Activated naive CD4-positive, alpha-beta T cell treated with anti-CD3 and anti-CD28 coated beads, Interleukin-2, amount 10 ng/mL, durations not matched to agents 7 days and 5 days (primary cell): ENCODE measurements around the gene EEIG1.
A peak's percentile ranks its signal among the peaks of the same experiment; 100 is the strongest.

Experiments
- CTCF ChIA-PET: fragments of 350-600 bp; sonication (Branson Sonifier 250); formaldehyde crosslinking; loops from one replicate; lab custom pipeline; 2021; ENCODE audit warnings: antibody characterized with exemption; lab: Charles Lee
- DNase-seq: peaks from one replicate; pipeline ENCODE4 v3.0.0-alpha.2; 2020
- H3K27ac Mint-ChIP-seq: one replicate; pipeline ENCODE4 v1.8.0; 2021; ENCODE audit warnings: mild to moderate bottlenecking, moderate library complexity, mixed read lengths
- H3K27me3 Mint-ChIP-seq: one replicate; pipeline ENCODE4 v1.8.0; 2021; ENCODE audit warnings: mild to moderate bottlenecking, mixed read lengths
- H3K36me3 Mint-ChIP-seq: one replicate; pipeline ENCODE4 v1.8.0; 2021; ENCODE audit warnings: mixed read lengths
- H3K4me1 Mint-ChIP-seq: one replicate; pipeline ENCODE4 v1.8.0; 2021; ENCODE audit warnings: mixed read lengths
- H3K4me3 Mint-ChIP-seq: one replicate; pipeline ENCODE4 v1.8.0; 2021; ENCODE audit warnings: mild to moderate bottlenecking, moderate library complexity, mixed read lengths
- H3K9me3 Mint-ChIP-seq: one replicate; pipeline ENCODE4 v1.8.0; 2021; ENCODE audit warnings: mixed read lengths

EEIG1 gene

GRCh38 chr9:127955294-127956015, 25.3 kb downstream of the EEIG1 start:
- no peaks in the 10 kb centered on the region for H3K27me3 Mint-ChIP-seq
- peak overlapping the region; percentile 69 for H3K27ac Mint-ChIP-seq
- CTCF ChIA-PET, result interaction anchor here (0.6 to 17.2 kb wide), 17 partner anchors 8 to 169 kb away, joined by 3 to 247 read pairs (median 7); partner anchors contain the start of genes EEIG1 and NAIF1
- peaks cover 51% of the 10 kb centered on the region for H3K36me3 Mint-ChIP-seq
- peaks cover 94% of the 10 kb centered on the region for H3K4me1 Mint-ChIP-seq
- DNase-seq, result peak; percentile 83
- peak overlapping the region; percentile 32 for H3K4me3 Mint-ChIP-seq
- H3K9me3 Mint-ChIP-seq, result no peaks in the 10 kb centered on the region

DNA sequence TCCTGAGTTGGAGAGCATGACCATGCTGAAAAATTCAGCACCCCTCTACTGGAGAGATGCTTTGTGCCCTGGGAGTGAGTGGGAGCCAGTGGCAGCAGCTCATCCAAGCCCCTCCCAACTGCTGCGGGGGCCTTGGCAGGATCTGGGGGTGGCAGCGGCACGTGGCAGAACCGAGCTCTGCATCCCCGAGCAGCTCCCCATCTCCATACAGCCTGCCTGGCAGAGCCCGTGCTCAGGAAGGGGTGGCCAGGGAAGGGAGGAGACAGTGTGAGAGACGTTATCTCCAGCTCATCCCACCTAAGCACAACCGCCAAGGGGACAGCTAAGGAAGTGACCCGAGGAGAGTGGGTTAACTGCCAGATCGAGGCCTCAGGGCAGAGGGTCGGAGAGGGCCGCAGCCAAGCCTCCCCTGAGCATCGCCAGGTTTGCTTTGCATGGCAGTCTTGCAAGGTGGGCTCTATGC, 25.9 kb downstream of the EEIG1 start:
- CTCF ChIA-PET, result interaction anchor here (1.5 to 17.2 kb wide), 12 partner anchors 8 to 163 kb away, joined by 3 to 247 read pairs (median 8); partner anchors contain the start of gene EEIG1

DNA sequence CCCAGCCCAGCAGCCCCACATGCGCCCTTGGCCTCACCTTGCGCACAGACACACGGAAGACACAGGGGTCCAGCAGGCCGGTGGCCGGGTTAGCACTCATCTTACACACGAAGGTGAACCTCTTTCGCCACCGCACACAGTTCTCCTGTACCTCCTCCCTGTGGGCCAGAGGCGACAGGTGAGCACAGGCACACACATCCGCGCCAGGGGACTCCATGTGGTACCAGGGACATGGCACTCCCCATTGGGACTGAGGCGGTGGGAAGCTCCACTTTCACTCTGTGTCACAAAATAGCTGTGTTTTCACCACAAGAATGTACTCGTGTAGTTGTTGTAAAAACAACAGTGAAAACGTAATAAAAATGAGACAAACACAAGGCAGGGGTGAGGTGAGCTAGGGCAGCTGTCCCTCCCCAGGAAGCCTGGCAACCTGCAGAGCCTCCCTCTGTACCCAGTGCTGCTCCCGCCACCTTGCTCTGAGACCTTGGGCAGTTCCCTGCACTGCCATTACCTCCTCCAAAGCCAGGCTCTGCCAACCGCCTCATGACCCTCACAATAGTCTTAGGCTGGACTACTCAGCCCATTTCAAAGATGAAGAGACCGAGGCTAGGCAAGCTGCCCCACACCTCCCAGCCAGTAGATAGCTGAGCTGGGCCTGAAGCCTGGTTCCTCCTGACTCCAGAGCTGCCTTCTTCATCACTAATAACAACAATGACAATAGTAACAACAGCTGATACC, 26.9 kb downstream of the EEIG1 start:
- CTCF ChIA-PET, result interaction anchor here (1.5 to 17.2 kb wide), 8 partner anchors 10 to 164 kb away, joined by 3 to 247 read pairs (median 22); partner anchors contain the start of gene EEIG1
- Mint-ChIP-seq H3K27me3 (no peaks in the 10 kb centered on the region), H3K4me1 (peaks cover 92% of the 10 kb centered on the region), H3K4me3 (peak overlapping the region; percentile 28), H3K27ac (peak overlapping the region; percentile 69), H3K9me3 (no peaks in the 10 kb centered on the region), H3K36me3 (peaks cover 41% of the 10 kb centered on the region)
- DNase-seq, result no peak

More for the DNA sequence above, 25.9 kb downstream of the EEIG1 start:
- Mint-ChIP-seq H3K4me1 (peaks cover 94% of the 10 kb centered on the region), H3K36me3 (peaks cover 50% of the 10 kb centered on the region), H3K27me3 (no peaks in the 10 kb centered on the region), H3K4me3 (peak overlapping the region; percentile 22), H3K27ac (peak overlapping the region; percentile 69), H3K9me3 (no peaks in the 10 kb centered on the region)
- no peak for DNase-seq

- Mint-ChIP-seq H3K4me1 (peaks cover 94% of the 10 kb centered on the region), H3K27ac (peak overlapping the region; percentile 28), H3K27me3 (no peaks in the 10 kb centered on the region), H3K36me3 (peaks cover 42% of the 10 kb centered on the region), H3K9me3 (no peaks in the 10 kb centered on the region), H3K4me3 (no peak overlapping the region)
- no peak for DNase-seq
- CTCF ChIA-PET, result interaction anchor here (2.0 to 17.2 kb wide), 5 partner anchors 10 to 150 kb away, joined by 5 to 247 read pairs (median 80); partner anchors contain the start of gene EEIG1
Observed at GRCh38 chr9:127953154-127953553, 27.6 kb downstream of the EEIG1 start.

- no peak for DNase-seq
- Mint-ChIP-seq H3K4me1 (peaks cover 82% of the 10 kb centered on the region), H3K27me3 (no peaks in the 10 kb centered on the region), H3K9me3 (no peaks in the 10 kb centered on the region), H3K27ac (peak overlapping the region; percentile 78), H3K4me3 (no peak overlapping the region), H3K36me3 (peaks cover 48% of the 10 kb centered on the region)
- CTCF ChIA-PET, result interaction anchor here (6.8 to 17.2 kb wide), 2 partner anchors 8 to 82 kb away, joined by 80 to 247 read pairs; no protein-coding TSS in a partner anchor
Observed at GRCh38 chr9:127950513-127951289, 30.1 kb downstream of the EEIG1 start.

- CTCF ChIA-PET, result interaction anchor here (17.2 kb wide), 1 partner anchor 83 kb away, joined by 247 read pairs; no protein-coding TSS in a partner anchor
- Mint-ChIP-seq H3K4me3 (no peak overlapping the region), H3K9me3 (no peaks in the 10 kb centered on the region), H3K4me1 (peaks cover 79% of the 10 kb centered on the region), H3K36me3 (peaks cover 50% of the 10 kb centered on the region), H3K27ac (peak overlapping the region; percentile 78), H3K27me3 (no peaks in the 10 kb centered on the region)
- no peak for DNase-seq
Observed at GRCh38 chr9:127949827-127950512, 30.8 kb downstream of the EEIG1 start.

DNA sequence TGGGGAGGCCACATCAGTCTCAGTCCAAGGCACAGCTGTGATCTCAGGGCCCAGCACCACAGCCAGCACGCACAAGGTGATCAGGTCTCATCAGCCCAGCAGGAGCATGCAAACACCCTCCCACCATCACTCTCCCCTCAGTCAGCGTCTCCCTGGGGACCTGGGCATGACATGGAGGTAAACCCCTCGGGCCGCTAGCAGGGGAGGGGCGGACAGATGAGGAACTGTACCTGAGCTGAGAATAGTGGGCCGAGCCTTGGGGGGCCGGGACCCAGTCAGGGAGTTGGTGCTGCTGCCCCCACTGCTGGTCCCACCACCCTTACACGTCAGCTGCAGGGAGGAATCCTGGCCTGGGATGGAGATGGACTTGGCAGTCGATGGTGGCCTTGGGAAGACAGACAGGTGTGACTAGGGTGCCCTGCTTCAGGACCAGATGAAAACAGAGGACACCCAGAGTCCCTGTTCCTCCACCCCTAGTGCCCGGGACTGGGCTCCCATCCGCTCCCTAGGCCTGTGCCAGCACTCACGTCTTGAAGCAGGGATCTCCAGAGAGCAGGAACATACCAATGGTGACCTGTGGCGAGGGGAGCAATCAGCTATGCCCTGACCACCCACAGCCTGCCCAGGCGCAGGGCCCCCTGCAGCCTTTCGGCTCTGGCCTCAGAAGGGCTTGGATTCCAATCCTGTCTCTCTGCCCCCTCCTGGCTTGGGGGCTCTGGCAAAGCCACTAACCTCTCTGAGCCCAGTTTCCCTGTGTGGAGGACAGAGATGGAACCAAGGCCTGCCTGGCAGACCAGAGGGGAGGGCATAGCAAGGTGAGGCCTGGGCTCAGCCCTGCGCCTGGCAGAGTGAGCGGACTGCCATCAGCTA, 32.7 kb downstream of the EEIG1 start:
- peak overlapping the region; percentile 78 for H3K27ac Mint-ChIP-seq
- no peak for DNase-seq
- H3K36me3 Mint-ChIP-seq, result peaks cover 60% of the 10 kb centered on the region
- H3K27me3 Mint-ChIP-seq, result peaks cover 3% of the 10 kb centered on the region
- CTCF ChIA-PET, result interaction anchor here (1.0 to 17.2 kb wide), 3 partner anchors 7 to 170 kb away, joined by 3 to 247 read pairs (median 7); no protein-coding TSS in a partner anchor
- H3K9me3 Mint-ChIP-seq, result no peaks in the 10 kb centered on the region
- no peak overlapping the region for H3K4me3 Mint-ChIP-seq
- peaks cover 72% of the 10 kb centered on the region for H3K4me1 Mint-ChIP-seq

DNA sequence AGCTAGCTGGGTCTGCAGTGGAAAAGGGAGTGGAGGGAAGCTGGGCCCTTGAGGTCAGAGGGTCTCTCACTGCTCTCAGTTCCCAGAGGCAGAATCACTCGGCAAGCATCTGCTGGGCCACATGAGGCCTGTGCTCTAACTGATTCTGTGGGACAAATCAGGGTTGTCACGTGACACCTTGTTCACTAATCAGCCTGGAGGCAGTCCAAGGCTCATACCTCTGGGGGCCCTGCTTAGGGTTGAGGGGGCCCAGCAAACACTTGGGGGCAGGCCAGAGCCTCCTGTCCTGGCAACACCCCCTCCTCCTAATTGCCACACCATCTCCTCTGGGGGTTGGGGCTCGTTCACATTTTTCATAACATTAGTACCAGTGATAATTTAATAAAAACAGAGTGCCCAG, 34.1 kb downstream of the EEIG1 start:
- DNase-seq, result no peak
- CTCF ChIA-PET, result interaction anchor here (1.9 to 7.0 kb wide), 2 partner anchors 9 to 89 kb away, joined by 7 to 170 read pairs; no protein-coding TSS in a partner anchor
- no peaks in the 10 kb centered on the region for H3K9me3 Mint-ChIP-seq
- peaks cover 62% of the 10 kb centered on the region for H3K4me1 Mint-ChIP-seq
- H3K27me3 Mint-ChIP-seq, result peaks cover 3% of the 10 kb centered on the region
- H3K4me3 Mint-ChIP-seq, result no peak overlapping the region
- peaks cover 65% of the 10 kb centered on the region for H3K36me3 Mint-ChIP-seq
- no peak overlapping the region for H3K27ac Mint-ChIP-seq

DNA sequence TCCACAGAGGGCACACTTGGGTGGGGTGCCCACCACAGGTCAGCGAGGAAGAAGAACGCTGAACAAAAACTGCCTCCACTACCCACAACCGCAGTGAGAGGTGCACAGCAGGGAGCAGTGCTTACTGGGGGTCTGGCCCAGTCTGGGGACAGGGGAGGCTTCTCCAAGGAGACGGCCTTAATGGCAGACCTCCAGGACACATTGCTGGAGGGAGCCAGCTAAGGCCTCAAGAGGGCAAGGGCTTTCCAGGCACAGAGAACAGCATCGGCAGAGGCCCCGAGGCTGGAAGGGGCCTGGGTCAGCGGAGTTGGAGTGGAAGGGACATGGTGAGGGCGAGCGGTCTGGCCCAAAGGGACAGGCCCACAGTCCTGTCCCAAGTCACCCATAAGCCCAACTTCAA, 34.8 kb downstream of the EEIG1 start:
- Mint-ChIP-seq H3K4me1 (peaks cover 56% of the 10 kb centered on the region), H3K27ac (no peak overlapping the region), H3K27me3 (peaks cover 3% of the 10 kb centered on the region), H3K4me3 (no peak overlapping the region), H3K36me3 (peaks cover 68% of the 10 kb centered on the region), H3K9me3 (no peaks in the 10 kb centered on the region)
- CTCF ChIA-PET, result interaction anchor here (1.3 to 7.0 kb wide), 4 partner anchors 8 to 89 kb away, joined by 4 to 170 read pairs (median 44); no protein-coding TSS in a partner anchor
- DNase-seq, result no peak

- CTCF ChIA-PET, result interaction anchor here (1.3 to 7.0 kb wide), 6 partner anchors 9 to 173 kb away, joined by 4 to 170 read pairs (median 38); no protein-coding TSS in a partner anchor
- Mint-ChIP-seq H3K9me3 (no peaks in the 10 kb centered on the region), H3K36me3 (peaks cover 69% of the 10 kb centered on the region), H3K4me3 (no peak overlapping the region), H3K27me3 (peaks cover 3% of the 10 kb centered on the region), H3K27ac (no peak overlapping the region), H3K4me1 (peaks cover 54% of the 10 kb centered on the region)
- DNase-seq, result no peak
Observed at GRCh38 chr9:127945338-127945737, 35.5 kb downstream of the EEIG1 start.

- Mint-ChIP-seq H3K9me3 (no peaks in the 10 kb centered on the region), H3K27me3 (peaks cover 3% of the 10 kb centered on the region), H3K4me1 (peaks cover 49% of the 10 kb centered on the region), H3K36me3 (peaks cover 71% of the 10 kb centered on the region), H3K4me3 (no peak overlapping the region), H3K27ac (peak overlapping the region; percentile 67)
- CTCF ChIA-PET, result interaction anchor here (0.5 to 7.0 kb wide), 19 partner anchors 9 to 425 kb away, joined by 3 to 170 read pairs (median 5); no protein-coding TSS in a partner anchor
- DNase-seq, result no peak
Observed at GRCh38 chr9:127944586-127945218, 36.1 kb downstream of the EEIG1 start.
